Stromal cell of bone marrow (primary cell): Measurements from ENCODE around the gene PTGES.

Source experiments
- DNase-seq: peaks from one replicate; pipeline ENCODE4 v3.0.0-alpha.2; 2012; ENCODE audit warnings: low read depth

The PTGES gene

DNA sequence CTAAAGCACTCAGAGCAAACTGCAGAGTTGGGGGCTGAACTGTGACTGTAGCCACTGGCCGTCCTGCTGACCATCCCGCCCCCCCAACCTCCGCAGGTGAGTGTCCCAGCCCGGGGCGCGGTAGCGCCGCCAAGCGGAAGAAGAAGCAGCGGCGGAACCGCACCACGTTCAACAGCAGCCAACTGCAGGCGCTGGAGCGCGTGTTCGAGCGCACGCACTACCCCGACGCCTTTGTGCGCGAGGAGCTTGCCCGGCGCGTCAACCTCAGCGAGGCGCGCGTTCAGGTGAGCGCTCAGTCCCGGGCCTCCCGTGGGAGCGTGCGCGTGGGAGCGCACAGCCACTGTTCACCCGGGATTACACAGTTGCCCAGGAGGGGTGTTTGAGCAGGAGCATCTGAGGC, 33.7 kb downstream of the PTGES start:
- DNase-seq: no peak

DNA sequence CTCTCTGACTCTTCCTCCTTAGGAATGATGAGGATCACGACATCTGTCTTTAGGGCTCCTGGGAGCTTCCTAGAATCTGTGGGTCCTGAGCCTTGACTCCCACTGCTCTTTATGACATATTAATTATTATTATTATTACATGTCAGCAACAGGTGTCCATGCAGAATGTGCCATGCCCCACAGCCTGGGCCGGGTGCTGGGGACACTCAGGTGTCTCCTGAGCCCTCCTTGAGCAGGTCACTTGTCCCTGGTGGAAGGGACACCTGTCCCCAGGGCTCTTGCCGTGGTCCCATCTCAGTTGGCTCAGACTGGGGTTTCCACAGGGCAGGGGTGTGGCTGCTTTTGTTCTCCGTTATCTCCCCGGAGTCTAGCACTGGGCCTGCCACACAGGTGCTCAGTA, 34.2 kb downstream of the PTGES start:
- DNase-seq: no peak

DNA sequence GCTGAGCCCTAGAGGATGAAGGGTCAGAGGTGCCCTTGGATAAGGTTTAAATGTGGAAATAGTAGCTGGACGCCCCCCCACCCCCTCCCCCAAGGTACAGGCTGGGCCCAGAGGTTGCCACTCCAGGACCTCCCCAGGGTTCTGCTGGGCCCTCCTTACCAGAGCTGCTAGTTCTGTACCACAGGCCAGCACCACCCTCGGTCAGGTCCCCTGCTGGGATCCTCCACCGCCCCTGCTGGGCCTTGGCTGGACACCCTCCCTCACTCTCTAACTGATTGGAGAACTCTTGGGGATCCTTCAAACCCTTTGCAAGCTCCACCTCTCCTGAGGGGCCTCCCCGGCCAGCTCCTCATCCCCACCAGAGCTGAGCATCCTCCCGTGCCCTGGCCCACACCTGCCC, 34.9 kb downstream of the PTGES start:
- no peak for DNase-seq

DNA sequence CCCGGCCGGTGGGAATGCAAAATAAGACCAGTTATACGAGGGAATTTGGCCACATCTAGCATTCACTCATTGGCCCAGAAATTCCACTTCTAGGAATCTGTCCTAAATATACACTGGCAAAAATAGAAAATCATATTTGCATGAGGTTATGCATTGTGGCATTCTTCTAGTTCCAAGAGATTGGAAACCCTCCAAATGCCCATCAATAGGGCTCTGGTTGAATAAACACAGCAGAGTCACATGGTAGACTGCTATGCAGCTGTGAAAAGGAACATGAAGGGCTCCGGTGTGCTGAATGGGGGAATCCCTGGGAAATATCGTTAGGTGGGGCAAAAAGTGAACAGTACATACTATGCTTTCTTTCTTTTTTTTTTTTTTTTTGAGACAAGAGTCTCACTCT, 36.8 kb downstream of the PTGES start:
- peak; percentile 66 for DNase-seq

DNA sequence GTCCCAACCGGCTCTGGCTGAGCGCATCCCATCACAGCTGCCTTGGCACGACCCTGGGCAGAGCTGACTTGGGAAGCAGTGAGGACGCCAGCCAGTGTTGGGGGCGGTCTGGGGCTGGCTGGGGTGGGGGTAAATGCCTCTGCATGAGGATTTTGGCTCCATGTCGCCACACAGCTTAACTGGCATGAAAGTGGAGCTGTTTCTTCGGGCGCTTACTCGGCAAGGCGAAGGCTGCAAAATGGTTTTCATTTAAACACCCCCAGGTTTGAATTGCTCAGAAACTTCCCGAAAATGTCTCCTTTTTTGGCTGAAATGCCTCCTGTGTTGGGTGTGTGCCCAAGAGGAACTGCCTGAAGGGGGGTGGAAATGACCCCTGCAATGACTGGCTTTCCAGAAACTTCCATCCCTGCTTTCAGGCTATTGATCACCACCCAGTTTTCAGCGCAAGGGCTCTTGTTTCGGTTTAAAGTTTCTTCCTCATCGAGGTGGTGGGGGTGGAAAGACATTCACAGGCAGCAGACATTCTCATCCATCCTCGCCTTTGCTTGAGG, 38.3 kb downstream of the PTGES start:
- DNase-seq: peak; percentile 39

DNA sequence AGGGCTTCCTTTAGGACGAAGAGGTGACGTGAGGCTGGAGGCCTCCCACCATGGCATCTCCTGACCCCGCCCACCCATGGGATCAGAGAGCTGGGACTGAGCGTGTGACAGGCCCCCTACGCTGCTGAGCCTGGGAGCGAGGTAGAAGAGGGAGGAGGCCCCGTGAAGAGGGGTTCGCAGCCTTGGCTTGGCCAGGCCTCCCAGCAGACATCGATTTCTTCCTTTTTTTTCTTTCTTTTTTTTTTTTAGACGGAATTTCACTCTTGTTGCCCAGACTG, 39.5 kb downstream of the PTGES start:
- DNase-seq: no peak

DNA sequence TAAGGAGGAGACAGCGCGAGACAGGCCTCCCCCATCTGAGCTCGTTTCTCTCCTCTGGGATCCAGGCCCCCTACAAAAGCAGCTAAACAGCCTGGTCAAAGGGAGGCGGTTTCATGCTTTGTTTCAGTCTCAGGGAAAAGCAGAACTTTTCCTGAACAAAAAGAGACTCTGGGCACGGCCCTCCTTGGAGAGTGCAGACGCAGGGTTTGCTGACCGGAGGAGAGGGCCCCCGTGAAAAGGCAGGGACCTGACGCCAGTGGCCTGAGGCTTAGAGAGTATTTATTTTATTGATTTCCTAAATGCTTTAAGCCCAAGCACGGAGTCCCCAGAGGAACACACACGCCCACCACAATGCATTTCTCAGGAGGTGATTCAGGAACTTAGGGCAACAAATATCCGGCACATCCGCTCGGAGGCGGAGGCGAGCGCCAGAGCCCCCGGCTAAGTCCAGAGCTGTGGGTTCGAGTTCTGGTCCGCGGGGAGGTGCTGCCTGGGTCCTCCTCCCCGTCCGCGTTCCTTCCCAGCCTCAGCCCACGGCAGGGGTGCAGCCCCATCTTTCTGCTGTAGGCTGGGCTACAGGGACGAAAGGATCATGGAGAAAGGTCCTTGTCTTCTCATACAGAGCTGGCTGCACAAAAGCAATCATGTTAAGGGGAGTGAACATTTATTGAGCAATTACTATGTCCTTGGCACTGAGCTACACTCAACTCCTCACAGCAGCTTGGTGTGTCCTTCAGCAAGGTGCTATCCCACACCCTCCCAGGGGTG, 40.0 kb downstream of the PTGES start:
- DNase-seq: peak; percentile 89

DNA sequence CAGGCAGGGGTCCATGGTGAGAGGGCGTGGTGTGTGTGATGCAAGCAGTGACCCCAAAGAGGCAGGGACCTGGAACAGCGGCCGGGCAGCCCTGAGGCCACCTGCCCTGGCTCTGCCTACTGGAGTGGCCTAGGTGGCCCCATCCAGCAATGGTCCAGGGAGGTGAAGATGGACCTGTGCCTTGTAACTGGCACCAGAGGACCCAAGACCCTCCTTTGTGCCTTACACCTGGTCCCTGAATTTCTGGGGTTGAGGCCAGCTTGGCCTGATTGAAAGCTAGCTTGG, 42.7 kb downstream of the PTGES start:
- no peak for DNase-seq

DNA sequence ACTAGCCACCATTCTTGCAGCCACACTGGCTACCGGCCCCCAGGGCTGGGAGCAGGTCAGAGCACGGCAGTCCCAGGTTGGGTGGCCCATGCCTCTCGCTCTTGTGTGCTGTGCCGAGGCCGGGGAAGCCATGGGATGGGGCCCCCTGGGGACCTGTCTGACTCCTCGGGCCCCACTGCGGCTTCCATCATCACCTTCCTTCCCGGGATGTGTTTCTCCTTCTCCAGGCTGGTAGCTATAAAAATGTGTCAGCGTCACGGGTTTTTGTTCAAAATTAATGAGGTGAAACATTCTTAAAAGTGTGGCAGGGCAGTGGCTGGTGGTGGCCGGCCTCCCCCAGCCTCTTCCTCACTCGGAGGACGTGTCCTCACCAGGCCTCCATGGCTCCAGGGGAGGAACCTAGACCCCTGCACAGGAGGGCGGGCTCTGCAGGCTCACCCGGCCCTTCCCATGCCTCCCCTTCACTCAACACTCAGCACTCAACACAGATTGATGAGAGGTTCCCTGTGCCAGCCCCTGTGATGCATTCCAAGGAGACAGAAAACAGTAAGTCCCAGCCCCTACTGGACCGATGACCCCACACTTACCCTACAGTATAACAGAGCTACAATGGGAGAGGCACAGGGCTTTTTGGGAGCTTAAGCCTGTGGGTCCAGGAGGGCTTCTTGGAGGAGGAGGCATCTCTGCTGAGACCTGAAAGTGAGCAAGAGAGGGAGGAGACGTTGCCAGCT, 43.2 kb downstream of the PTGES start:
- no peak for DNase-seq

DNA sequence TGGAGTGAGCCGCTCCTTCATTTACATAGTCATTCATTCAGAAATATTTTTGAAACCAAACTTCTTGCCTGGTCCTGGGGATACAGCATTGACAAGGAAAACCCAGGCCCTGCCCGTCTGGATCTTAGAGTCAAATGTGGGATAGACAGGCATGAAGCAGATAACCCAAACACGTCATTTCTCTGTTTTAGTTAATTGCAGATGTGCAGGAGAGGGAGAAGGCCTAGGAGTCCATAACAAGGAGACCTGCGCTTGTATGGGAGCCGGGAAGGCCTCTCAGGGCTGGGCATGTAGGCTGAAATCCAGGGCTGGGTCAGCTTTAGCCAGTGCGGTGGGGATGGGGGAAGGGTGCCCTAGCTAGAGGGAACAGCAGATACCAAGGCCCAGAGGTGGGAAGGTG, 44.0 kb downstream of the PTGES start:
- DNase-seq: no peak

DNA sequence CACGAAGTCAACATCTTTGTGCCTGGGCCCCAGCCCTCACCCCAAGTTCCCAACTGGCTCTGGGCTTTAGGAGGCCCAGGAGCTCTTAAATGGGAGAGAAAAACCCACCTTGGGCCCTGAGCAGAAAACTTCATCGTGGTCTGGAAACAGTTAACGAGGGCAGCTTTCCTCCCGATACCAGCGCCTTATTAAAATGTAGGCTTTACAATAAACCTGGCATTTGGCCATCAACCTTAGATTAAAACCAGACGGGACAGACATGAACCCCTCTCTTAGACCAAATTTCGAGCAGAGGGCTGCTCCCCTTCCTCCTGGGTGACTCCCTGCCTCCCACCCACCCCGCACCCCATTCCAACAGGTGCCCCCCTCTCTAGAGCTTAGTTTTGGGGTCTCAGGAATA, 48.0 kb downstream of the PTGES start:
- DNase-seq: no peak

DNA sequence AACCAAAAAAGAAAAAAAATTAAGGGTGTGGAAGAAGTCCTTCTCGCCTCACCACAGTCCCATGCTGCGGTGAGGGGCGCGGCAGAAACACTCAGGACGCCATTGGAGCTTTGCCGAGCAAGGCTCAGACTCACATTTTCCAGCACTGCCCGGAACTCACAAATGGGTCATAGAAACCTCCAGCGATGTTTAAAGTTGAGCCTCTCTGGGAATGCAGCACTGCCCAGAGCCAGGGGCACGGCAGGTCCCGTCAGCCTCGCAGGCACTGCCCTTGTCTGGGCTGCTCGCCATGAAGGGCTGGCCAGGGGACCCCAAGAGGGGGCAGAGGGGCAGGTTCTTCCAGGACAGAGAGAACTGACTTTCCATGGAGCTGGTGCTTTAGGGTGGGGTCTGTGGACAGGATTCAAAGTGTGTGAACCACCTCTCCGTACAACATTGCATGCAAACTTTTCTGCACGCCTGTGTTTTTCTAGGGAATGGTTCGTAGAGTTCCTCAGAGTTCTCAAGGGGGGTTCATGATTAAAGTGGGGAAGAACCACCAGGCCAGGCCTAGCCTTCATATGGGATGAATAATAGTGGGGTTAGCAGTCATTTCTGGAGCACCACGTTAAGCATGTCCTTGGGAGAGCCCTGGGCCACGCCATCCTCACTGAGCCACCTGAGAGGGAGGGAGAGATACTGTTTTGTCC, 49.0 kb downstream of the PTGES start:
- DNase-seq: peak; percentile 92

DNA sequence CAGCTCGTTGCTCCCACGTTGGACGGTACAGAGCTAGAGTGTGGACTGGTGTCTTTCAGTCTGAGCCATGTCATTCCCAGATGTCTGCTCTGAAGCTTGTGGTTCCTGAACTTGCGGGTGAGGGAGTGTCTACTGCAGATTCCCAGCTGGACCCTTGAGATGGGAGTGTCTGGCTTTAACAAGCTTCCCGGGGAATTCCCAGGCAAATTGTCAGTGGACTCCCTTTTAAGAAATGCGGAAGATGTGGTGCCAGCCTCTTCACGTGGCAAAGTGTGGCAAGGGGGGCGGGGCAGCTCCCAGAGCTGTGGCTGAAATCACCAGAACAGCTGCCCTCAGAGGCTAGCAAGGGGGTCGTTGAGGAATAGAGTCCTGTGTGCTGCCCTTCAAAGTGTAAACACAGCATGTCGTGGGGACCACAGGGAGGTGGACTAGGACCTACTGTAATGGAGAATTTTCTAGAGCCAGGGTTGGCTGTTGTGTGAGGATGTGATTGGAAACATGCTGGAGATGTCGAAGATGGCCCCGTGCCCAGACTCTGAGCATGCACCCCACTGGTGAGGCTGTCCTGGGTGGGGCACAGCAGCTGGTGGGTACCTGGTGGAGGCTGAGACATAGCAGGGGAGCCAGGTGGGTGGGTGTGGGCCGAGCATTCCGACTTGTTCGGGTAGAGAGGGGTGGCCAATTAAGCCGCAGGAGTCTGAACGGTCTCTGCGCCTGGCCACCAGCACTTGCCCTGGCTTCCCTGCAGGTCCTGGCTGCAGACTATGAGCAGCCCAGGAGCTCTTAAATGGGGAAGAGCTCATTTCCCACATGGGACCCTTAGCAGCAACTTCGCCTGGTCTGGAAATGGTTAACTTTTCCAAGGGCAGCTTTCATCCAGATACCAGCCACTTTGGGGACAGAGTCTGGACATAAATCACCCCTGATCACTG, 50.0 kb downstream of the PTGES start:
- DNase-seq: peak; percentile 87

DNA sequence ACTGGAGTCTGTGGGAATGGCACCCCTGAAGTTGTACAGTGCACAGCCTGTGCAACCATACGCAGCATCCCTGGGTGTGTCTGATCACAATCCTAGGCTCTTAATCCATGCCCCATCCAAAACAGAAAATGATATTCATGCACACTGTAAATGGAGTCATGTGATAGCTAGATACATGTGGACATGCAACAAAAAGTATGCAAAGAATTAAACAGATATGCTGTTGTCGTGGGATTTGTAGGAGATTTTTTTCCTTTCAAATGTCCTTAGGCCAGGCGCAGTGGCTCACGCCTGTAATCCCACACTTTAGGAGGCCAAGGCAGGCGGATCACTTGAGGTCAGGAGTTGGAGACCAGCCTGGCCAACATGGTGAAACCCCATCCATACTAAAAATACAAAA, 51.3 kb downstream of the PTGES start:
- DNase-seq: no peak

DNA sequence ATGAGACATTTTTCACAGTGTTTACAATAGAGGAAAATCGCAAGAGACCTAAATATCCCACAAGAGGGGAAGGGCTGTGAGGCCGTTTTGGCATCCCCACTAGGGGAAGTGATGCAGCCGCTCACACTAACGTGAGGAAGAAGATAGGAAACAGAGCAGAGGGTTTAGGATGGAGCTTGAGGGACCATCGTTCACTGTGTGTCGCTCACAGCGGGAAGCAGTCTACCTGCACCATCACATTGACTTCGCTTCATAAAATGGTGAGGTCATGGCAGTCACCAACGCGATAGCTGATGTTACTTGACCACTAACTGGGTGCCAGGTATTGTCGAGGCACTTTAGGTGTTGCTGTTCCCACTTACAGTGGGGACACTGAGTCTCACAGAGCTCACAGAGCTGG, 51.8 kb downstream of the PTGES start:
- no peak for DNase-seq

DNA sequence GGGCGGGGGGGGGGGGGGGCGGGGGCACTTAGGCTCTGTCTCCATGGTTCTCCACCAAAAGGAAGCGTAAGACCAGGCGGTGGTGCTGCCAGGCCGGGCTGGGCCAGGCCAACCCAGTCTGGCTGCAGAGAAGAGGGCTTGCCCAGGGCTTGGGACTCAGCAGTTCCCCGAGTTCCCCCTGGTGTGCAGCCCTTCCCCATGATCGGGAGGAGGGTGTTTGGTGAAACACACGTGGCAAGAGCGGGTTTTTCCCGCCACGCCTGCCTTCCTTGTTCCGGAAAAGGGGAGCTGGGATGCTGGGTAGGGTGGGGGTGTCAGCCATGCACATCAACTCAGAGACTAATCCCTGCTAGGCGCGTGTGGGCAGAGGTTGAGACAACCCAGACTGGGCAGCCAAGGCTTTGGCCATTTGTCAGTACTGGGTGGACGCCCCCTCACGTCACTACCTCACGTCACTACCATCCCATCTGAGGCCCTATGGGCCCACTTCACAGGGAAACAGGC, 54.5 kb downstream of the PTGES start:
- DNase-seq: peak; percentile 75

DNA sequence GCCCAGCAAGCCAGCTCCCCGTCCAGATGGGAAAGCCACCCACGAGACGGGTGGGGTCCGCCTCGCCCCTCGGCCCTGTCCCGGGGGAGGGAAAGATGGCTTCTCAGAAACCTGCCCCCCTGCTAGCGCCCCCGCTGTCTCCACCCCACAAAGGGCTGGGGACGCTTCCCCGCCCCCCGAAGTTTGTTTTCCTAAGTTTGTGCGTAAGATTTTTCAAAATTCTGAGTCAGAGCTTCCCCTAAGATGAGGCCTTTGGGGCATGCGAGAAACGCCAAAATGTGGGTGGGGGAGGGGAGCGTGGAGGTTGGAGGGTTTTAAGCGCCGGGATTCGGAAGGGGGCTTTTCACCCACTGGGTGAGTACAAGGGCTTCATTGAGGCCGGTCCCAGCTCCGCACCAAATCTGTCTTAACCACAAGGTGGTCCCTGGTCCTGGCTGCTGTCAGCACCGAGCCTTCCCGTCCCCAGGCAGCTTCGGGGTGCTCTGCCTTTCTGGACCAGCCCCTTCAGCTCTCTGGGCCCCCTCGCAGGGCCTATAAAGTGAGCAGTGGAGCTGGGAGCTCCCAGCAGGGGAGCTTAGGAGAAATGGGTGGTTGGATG, 55.1 kb downstream of the PTGES start:
- peak; percentile 91 for DNase-seq

DNA sequence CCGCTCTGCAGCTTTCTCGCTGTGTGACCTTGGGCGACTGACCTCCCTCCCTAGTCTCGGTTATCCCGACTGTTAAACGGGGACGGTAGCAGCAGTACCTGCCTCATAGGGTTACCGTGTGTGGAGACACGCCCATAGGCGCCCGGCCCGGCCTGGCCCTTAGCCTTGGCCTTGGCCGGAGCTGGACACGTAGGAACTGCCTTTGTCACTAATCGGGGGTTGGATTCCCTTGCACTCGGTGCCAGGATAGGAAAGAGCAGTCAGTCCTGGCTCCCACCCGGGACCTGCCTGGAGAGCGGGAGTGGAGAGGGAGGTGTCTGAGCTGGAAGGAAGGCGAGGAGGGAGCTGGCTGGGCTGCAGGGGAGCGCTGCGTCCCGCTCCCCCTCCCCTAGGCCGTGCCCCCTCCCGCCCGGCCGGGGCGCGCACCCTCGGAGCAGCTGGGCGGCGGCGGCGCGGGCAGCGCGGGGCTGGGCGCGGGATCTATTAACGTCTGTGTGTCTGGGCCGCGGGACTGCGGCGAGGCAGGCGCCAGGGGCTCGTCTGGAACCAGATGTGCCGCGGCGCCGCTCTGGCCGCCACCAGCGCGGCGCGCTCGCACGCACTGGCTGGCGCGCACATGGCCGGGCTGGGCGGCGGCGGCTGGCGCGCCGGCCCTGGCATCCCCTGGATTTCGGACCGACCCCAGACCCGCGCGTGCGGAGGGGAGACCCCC, 55.7 kb downstream of the PTGES start:
- no peak for DNase-seq

DNA sequence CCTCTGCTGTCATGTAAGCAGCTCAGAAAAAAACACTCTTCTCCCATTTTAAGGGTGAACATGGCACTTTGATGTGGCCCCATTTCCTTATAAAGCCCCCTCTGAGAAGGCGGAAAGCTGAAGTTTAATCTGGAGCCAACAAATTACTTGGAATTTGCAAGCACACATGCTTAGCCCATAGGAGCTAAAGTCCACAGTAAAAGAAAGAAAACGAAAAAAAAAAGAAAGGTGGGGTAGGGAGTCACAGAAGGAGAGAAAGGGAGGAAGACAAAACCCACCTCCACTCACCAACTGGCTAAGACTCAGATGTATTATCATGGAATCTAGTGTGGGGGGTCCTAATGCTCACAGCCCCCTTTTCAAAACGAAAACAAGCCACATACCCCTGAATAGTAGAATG, 57.0 kb downstream of the PTGES start:
- DNase-seq: no peak

DNA sequence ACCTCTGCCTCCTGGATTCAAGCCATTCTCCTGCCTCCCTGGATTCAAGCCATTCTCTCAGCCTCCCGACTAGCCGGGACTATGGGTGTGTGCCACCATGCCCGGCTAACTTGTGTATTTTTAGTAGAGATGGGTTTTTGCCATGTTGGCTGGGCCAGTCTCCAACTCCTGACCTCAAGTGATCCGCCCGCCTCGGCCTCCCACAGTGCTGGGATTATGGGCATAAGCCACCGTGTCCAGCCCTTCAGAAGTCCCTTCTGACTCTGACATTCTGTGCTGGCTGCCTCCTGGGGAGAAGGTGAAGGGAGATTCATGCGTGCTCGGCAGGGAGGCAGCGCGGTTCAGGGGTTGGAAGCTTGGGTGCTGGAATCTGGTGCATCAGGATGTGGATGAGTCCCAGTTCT, 58.6 kb downstream of the PTGES start:
- no peak for DNase-seq

DNA sequence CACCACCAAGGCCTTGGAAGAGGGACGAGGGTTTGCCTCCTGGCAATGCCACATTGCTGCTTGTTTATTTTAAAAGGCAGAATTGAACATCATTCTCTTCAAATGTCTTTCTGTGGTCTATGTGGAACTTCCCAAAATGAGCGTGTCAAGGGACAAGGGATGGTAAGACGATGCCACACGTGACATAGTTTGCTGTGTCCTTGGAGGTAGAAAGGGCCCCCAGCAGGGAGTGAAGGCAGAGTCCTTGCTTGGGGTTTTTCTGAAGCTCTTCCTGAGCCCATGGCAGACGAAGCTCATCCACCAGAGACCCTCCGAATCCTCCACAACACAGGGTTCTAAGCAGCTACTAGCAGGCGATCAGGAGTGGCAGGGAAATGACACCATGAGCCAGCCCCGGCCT, 59.1 kb downstream of the PTGES start:
- DNase-seq: no peak
